HUES6 (cell line): ENCODE measurements around the gene C1RL.

Experiments
- H3K27ac ChIP-seq: 2 replicates; pipeline ENCODE4 v1.7.0; 2013; ENCODE audit warnings: low read depth, mild to moderate bottlenecking, low read length, inconsistent platforms
- H3K27me3 ChIP-seq: 2 replicates; pipeline ENCODE4 v1.6.1; 2013; ENCODE audit warnings: low read length; ENCODE audit not compliant: control insufficient read depth, insufficient read depth
- H3K36me3 ChIP-seq: 2 replicates; pipeline ENCODE4 v1.6.1; 2013; ENCODE audit warnings: low read length; ENCODE audit not compliant: control insufficient read depth, insufficient read depth
- H3K4me1 ChIP-seq: 2 replicates; pipeline ENCODE4 v1.6.1; 2013; ENCODE audit warnings: low read length; ENCODE audit not compliant: control insufficient read depth, insufficient read depth
- H3K4me3 ChIP-seq: 2 replicates; pipeline ENCODE4 v1.5.1; 2013; ENCODE audit warnings: low read depth, low read length
- H3K9ac ChIP-seq: one replicate; pipeline ENCODE4 v1.6.1; 2013; ENCODE audit warnings: mild to moderate bottlenecking, low read length
- H3K9me3 ChIP-seq: 2 replicates; pipeline ENCODE4 v1.6.1; 2013; ENCODE audit warnings: low read depth, low read length; ENCODE audit not compliant: control insufficient read depth, insufficient read depth

Gene C1RL

DNA sequence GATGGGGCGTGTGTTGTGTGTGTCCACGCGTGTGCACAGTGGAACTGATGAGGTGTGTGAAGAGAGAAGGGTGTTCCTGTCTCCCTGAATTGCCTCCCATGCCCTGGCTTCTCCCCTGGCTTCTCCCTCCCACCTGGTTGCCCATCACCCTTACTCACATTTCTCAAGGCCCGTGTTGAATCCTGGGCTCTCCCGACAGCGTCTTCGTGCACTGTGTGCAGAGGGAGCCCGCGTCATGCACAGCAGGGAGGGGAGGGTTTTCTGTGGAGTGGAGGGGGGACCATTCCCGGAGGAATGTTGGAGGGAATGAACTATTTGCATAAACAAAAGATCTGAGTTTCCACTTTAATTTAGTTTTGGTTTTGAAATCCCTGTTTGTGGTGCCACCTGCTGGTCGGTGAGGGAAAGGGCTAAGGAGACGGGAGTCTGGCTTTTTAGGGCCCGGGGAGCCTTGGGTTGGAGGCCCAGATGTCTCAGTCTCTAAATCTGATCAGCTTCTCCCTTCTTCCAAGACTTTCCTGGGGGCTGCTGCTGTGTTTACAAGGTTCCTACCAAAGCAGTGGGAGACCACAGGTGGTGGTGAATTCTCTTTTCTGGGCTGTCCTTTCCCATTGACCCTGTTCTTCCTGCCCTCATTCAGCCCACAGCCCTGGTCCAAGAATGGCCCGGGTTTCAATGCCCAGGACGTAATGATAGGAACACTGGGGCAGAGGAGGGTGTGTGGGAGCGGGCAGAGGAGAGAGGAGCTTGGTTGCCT, 16.6 kb downstream of the C1RL start, which contains the start of gene C1R:
Gene C1R (minus strand): TSS at position 217 of the 757 bp plus-strand sequence. CDS start 57 bp downstream, at position 160.
- Histone ChIP-seq H3K9ac (peak within 1 kb of the TSS; percentile 12), H3K9me3 (no peaks in the 10 kb centered on the region), H3K27me3 (no peaks in the 10 kb centered on the region), H3K27ac (no peak within 1 kb of the TSS), H3K4me3 (peak within 1 kb of the TSS; percentile 47), H3K36me3 (no peaks in the 10 kb centered on the region), H3K4me1 (peaks cover 31% of the 10 kb centered on the region)

DNA sequence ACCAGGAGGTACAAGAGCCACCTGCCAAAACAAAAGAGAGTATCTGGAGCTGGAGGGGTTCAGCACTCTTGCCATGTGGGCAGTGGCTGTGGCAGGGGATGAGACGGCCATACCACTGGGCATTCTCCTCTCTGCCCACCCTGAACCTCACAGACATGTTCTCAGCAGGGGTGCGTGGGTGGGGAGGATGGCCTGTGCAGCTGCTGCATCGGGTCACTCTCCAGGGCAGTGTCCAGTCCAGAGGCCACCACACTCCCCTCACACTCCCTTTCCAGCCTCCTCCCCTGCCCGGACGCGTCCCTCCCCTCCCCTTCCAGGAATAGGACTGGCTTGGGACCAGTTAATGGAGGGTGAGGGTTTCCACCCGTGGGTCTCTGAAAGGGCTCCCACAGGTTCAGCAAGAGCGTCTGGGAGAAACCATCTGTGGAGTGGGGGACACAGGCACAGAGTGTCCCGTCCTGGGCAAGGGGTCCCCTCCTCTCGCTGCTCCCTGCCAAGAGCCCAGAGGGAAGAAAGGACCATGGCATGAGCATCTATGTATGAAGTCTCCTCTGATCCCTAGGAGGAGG, 17.3 kb downstream of the C1RL start:
- H3K4me3 ChIP-seq: peak overlapping the region; percentile 47; the same call in 1 of the 2 replicates
- no peaks in the 10 kb centered on the region for H3K27me3 ChIP-seq
- H3K9ac ChIP-seq: peak overlapping the region; percentile 12
- peaks cover 31% of the 10 kb centered on the region for H3K4me1 ChIP-seq
- H3K9me3 ChIP-seq: no peaks in the 10 kb centered on the region
- H3K36me3 ChIP-seq: no peaks in the 10 kb centered on the region
- no peak overlapping the region for H3K27ac ChIP-seq

- H3K27ac ChIP-seq: no peak overlapping the region
- H3K4me1 ChIP-seq: peaks cover 31% of the 10 kb centered on the region
- no peak overlapping the region for H3K9ac ChIP-seq
- no peak overlapping the region for H3K4me3 ChIP-seq
- no peaks in the 10 kb centered on the region for H3K9me3 ChIP-seq
- H3K36me3 ChIP-seq: no peaks in the 10 kb centered on the region
- no peaks in the 10 kb centered on the region for H3K27me3 ChIP-seq
Measured at GRCh38 chr12:7091171-7091570, 17.8 kb downstream of the C1RL start.

DNA sequence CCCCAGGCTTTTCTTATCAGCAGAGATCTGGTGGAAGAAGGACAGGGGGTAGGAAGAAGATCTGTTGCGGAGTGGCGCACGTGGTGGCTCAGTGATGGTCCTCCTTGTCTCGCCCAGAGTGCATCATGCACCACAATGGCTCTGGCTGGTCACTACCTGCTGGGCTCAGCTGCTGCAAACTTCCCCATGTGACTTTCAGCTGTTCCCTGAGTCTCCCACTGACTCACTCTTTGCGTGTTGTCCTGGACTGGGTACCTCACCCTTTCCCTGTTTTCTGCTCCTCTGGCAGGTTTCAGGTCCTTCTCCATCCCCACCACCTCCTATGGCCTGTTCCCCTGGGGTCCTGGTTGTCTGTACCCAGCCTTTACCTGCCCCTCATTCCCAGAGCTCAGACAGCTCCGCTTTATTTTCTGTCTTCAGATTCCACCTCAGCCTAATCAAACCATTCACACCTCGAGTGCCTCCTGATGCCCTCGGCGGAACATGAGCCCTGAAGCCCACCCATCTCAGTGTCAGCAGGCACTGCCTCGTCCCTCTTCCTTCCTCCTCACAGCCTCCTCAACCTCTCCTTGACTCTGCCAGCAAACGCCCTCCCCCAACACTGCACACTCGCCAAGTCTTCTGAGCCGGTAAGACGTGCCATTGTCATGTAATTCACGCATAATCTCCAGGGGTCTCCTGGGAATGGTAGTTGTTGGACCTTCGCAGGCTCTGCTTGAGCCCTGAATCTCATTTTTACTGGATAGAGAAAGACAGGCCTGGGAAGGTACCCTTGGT, 18.6 kb downstream of the C1RL start:
- peak overlapping the region; percentile 10; the same call in 1 of the 2 replicates for H3K4me3 ChIP-seq
- no peak overlapping the region for H3K27ac ChIP-seq
- H3K36me3 ChIP-seq: no peaks in the 10 kb centered on the region
- no peaks in the 10 kb centered on the region for H3K9me3 ChIP-seq
- H3K4me1 ChIP-seq: peaks cover 26% of the 10 kb centered on the region
- H3K27me3 ChIP-seq: no peaks in the 10 kb centered on the region
- no peak overlapping the region for H3K9ac ChIP-seq

DNA sequence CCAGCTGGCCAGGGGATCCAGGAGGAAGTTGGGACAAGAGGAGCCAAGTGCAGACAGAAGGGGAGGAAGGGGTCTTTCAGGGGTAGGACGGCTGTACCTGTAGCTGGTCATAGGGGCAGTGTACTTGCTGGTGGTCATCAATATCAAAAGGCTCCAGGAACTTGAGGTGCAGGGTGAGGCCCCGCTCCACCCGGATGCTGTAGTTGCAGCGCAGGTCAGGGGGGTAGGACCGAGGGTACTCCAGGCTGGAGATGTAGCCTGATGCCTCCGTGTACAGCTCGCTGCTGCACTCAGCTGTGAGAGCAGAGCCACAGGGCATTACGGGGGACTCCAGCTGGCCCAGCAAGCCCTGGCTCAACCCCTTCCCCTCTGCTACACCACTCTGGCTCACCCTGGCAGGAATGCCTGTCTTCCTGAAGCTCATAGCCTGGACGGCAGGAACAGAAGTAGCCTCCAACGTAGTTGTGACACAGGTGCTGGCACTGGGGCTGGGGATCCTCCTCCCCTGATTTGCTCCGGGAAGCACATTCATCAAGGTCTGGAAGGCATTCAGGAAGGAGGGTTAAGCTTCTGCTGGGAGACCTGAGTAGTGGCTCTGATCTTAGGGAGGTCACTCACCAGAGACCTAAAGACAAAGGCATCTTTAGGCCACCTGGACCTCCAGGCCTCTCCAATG, 19.7 kb downstream of the C1RL start:
- no peak overlapping the region for H3K9ac ChIP-seq
- no peak overlapping the region for H3K4me3 ChIP-seq
- H3K36me3 ChIP-seq: peaks cover 3% of the 10 kb centered on the region; the same call in 1 of the 2 replicates
- H3K4me1 ChIP-seq: peaks cover 25% of the 10 kb centered on the region
- peaks cover 7% of the 10 kb centered on the region; the same call in 1 of the 2 replicates for H3K9me3 ChIP-seq
- H3K27me3 ChIP-seq: no peaks in the 10 kb centered on the region
- H3K27ac ChIP-seq: no peak overlapping the region

GRCh38 chr12:7083125-7083524, 25.9 kb downstream of the C1RL start:
- H3K9me3 ChIP-seq: peaks cover 7% of the 10 kb centered on the region; the same call in 1 of the 2 replicates
- H3K27ac ChIP-seq: no peak overlapping the region
- no peaks in the 10 kb centered on the region for H3K4me1 ChIP-seq
- no peak overlapping the region for H3K9ac ChIP-seq
- no peaks in the 10 kb centered on the region for H3K27me3 ChIP-seq
- H3K4me3 ChIP-seq: no peak overlapping the region
- peaks cover 7% of the 10 kb centered on the region; the same call in 1 of the 2 replicates for H3K36me3 ChIP-seq

DNA sequence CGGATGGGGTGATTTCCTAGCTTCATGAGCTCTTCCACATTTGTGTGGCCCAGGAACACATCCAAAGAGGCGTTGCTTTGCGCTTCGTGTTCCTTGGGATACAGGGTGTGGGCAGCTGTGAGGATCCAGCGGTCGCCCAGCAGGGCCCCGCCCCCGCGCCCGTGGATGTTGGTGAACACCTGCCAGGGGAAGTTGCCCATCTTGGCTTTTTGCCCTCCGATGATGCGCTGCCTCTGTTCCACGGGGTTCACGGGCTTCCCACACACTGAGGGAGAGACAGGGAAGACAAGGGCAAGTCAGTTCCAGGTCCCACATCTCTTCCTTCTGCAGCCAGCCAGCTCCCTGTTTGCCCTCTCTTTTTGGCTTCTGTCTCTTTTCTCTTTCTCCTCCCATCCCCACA, 28.0 kb downstream of the C1RL start:
- peaks cover 7% of the 10 kb centered on the region; the same call in 1 of the 2 replicates for H3K9me3 ChIP-seq
- no peaks in the 10 kb centered on the region for H3K27me3 ChIP-seq
- no peaks in the 10 kb centered on the region for H3K4me1 ChIP-seq
- no peak overlapping the region for H3K27ac ChIP-seq
- no peak overlapping the region for H3K9ac ChIP-seq
- H3K4me3 ChIP-seq: no peak overlapping the region
- peaks cover 7% of the 10 kb centered on the region; the same call in 1 of the 2 replicates for H3K36me3 ChIP-seq

GRCh38 chr12:7079826-7080125, 29.2 kb downstream of the C1RL start:
- Histone ChIP-seq H3K4me3 (no peak overlapping the region), H3K4me1 (no peaks in the 10 kb centered on the region), H3K27me3 (no peaks in the 10 kb centered on the region; the same call in 1 of the 2 replicates), H3K27ac (no peak overlapping the region), H3K36me3 (peaks cover 5% of the 10 kb centered on the region; the same call in 1 of the 2 replicates), H3K9me3 (peaks cover 4% of the 10 kb centered on the region; the same call in 1 of the 2 replicates), H3K9ac (no peak overlapping the region)

GRCh38 chr12:7078163-7078562, 30.9 kb downstream of the C1RL start:
- H3K9ac ChIP-seq: no peak overlapping the region
- H3K4me1 ChIP-seq: no peaks in the 10 kb centered on the region
- H3K27me3 ChIP-seq: no peaks in the 10 kb centered on the region; the same call in 1 of the 2 replicates
- no peak overlapping the region for H3K27ac ChIP-seq
- H3K4me3 ChIP-seq: no peak overlapping the region
- H3K9me3 ChIP-seq: no peaks in the 10 kb centered on the region; the same call in 1 of the 2 replicates
- H3K36me3 ChIP-seq: peaks cover 2% of the 10 kb centered on the region; the same call in 1 of the 2 replicates

GRCh38 chr12:7076493-7076892, 32.5 kb downstream of the C1RL start:
- no peaks in the 10 kb centered on the region for H3K9me3 ChIP-seq
- H3K27me3 ChIP-seq: no peaks in the 10 kb centered on the region; the same call in 1 of the 2 replicates
- no peaks in the 10 kb centered on the region for H3K4me1 ChIP-seq
- no peak overlapping the region for H3K4me3 ChIP-seq
- no peak overlapping the region for H3K27ac ChIP-seq
- H3K36me3 ChIP-seq: no peaks in the 10 kb centered on the region
- no peak overlapping the region for H3K9ac ChIP-seq
